Neural cell (in vitro differentiated cells): ENCODE data around the gene ZNF799.

Experiments used
- EZH2 ChIP-seq: fragments of 200-600, 300-800 bp; shearing (Covaris generic), sonication (generic); IDR thresholded peaks from 2 replicates; pipeline ENCODE4 v1.6.1; 2014; ENCODE audit warnings: antibody characterized with exemption, low read length, borderline replicate concordance, mild to moderate bottlenecking; ENCODE audit not compliant: insufficient read depth, poor library complexity, severe bottlenecking
- TF ChIP-seq, protein P1 (sequence below): fragments of 450-650 bp; IDR thresholded peaks from 2 replicates; pipeline ENCODE4 v1.5.1; 2014; ENCODE audit warnings: antibody characterized with exemption, mild to moderate bottlenecking, moderate library complexity; ENCODE audit not compliant: poor library complexity, severe bottlenecking

DNA sequence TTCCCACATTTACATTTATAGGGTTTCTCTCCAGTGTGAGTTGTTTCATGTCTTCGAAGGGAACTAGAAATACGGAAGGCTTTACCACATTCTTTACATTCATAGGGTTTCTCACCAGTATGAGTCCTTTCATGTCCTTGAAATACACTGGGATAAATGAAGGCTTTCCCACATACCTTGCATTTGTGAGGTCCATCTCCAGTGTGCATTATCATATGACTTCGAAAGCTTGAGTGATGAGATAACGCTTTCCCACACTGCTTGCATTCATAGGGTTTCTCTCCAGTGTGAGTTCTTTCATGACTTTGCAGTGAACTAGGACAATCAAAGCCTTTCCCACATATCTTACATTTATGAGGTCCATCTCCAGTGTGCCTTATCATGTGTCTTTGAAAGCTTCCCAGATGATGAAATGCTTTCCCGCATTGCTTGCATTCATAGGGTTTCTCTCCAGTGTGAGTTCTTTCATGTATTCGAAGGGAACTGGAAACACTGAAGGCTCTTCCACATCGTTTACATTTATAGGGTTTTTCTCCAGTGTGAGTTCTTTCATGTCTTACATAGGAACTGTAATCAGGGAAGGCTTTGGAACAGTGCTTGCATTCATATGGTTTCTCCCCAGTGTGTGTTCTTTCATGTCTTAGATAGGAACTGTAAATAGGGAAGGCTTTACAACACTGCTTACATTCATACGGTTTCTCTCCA, 50.7 kb downstream of the ZNF799 start:
- no peak for TF ChIP-seq EZH2
- TF ChIP-seq, protein P1, sequence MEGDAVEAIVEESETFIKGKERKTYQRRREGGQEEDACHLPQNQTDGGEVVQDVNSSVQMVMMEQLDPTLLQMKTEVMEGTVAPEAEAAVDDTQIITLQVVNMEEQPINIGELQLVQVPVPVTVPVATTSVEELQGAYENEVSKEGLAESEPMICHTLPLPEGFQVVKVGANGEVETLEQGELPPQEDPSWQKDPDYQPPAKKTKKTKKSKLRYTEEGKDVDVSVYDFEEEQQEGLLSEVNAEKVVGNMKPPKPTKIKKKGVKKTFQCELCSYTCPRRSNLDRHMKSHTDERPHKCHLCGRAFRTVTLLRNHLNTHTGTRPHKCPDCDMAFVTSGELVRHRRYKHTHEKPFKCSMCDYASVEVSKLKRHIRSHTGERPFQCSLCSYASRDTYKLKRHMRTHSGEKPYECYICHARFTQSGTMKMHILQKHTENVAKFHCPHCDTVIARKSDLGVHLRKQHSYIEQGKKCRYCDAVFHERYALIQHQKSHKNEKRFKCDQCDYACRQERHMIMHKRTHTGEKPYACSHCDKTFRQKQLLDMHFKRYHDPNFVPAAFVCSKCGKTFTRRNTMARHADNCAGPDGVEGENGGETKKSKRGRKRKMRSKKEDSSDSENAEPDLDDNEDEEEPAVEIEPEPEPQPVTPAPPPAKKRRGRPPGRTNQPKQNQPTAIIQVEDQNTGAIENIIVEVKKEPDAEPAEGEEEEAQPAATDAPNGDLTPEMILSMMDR: no peak
